Retina (tissue), 1 donor: ENCODE data around the gene SPDYE2B.
"Not testable (repeated sequence)": the region's sequence is repeated elsewhere in the genome, so short reads cannot be mapped to it uniquely, and the experiment has no call there.

Experiments
- DNase-seq: peaks from one replicate; pipeline ENCODE4 v3.0.0-alpha.2; 2016

The SPDYE2B gene

GRCh38 chr7:102643404-102643803 lies 6.7 kb upstream of the SPDYE2B start:
- DNase-seq, result not testable (repeated sequence)

GRCh38 chr7:102647813-102648212 lies 2.3 kb upstream of the SPDYE2B start:
- not testable (repeated sequence) for DNase-seq

GRCh38 chr7:102664765-102665164 lies 14.6 kb downstream of the SPDYE2B start:
- not testable (repeated sequence) for DNase-seq

GRCh38 chr7:102666850-102667249 lies 16.7 kb downstream of the SPDYE2B start:
- DNase-seq, result not testable (repeated sequence)

GRCh38 chr7:102667523-102667922 lies 17.4 kb downstream of the SPDYE2B start:
- not testable (repeated sequence) for DNase-seq

- peak; percentile 89 for DNase-seq
These were observed 21.2 kb downstream of the SPDYE2B start, which contains the start of gene POLR2J2 for GRCh38 chr7:102671166-102671955. Gene POLR2J2 (minus strand): TSS chr7:102671663. CDS start chr7:102671601, 62 bp downstream.

GRCh38 chr7:102671956-102672307 lies 21.8 kb downstream of the SPDYE2B start:
- DNase-seq, result not testable (repeated sequence)

GRCh38 chr7:102673447-102674067 lies 23.4 kb downstream of the SPDYE2B start:
- DNase-seq, result not testable (repeated sequence)

GRCh38 chr7:102675545-102675944 lies 25.4 kb downstream of the SPDYE2B start:
- not testable (repeated sequence) for DNase-seq

- not testable (repeated sequence) for DNase-seq
These were observed 30.7 kb downstream of the SPDYE2B start for GRCh38 chr7:102680780-102681179.

GRCh38 chr7:102682560-102682959 lies 32.4 kb downstream of the SPDYE2B start:
- not testable (repeated sequence) for DNase-seq

- DNase-seq, result not testable (repeated sequence)
These were observed 38.3 kb downstream of the SPDYE2B start for GRCh38 chr7:102688299-102689036.

- not testable (repeated sequence) for DNase-seq
These were observed 39.5 kb downstream of the SPDYE2B start for GRCh38 chr7:102689436-102690282.

- DNase-seq, result not testable (repeated sequence)
These were observed 40.5 kb downstream of the SPDYE2B start for GRCh38 chr7:102690602-102691001.

- DNase-seq, result not testable (repeated sequence)
These were observed 43.9 kb downstream of the SPDYE2B start for GRCh38 chr7:102694008-102694407.

- DNase-seq, result not testable (repeated sequence)
These were observed 45.0 kb downstream of the SPDYE2B start for GRCh38 chr7:102695033-102695552.

- DNase-seq, result not testable (repeated sequence)
These were observed 45.9 kb downstream of the SPDYE2B start for GRCh38 chr7:102696009-102696408.

GRCh38 chr7:102697642-102698512 lies 47.8 kb downstream of the SPDYE2B start:
- not testable (repeated sequence) for DNase-seq

- not testable (repeated sequence) for DNase-seq
These were observed 49.0 kb downstream of the SPDYE2B start for GRCh38 chr7:102698962-102699750.
